Astrocyte (in vitro differentiated cells and primary cell): ENCODE measurements around the gene SS18. TPM values are rescaled to one million over a fixed set of nuclear protein-coding genes. Genes with fewer than 3 reads are reported as not detected.
A peak's percentile ranks its signal among the peaks of the same experiment; 100 is the strongest.

Experiments used
- DNase-seq: peaks from one replicate; pipeline ENCODE4 v3.0.0-alpha.2; 2010; ENCODE audit warnings: low read depth
- FAIRE-seq: peaks from 2 replicates; lab custom pipeline; 2011; peaks lifted over from hg19 to GRCh38; lab: Jason Lieb, UNC
- H2AFZ ChIP-seq: 2 replicates; pipeline ENCODE4 v1.6.0; 2012; ENCODE audit warnings: low read depth, low read length, inconsistent platforms
- H3K27ac ChIP-seq: 2 replicates; pipeline ENCODE4 v1.5.1; 2011; ENCODE audit warnings: low read depth, low read length, inconsistent platforms
- H3K27me3 ChIP-seq: 2 replicates; pipeline ENCODE4 v1.6.0; 2011; ENCODE audit warnings: low read length, inconsistent platforms; ENCODE audit not compliant: insufficient read depth
- H3K36me3 ChIP-seq: 2 replicates; pipeline ENCODE4 v1.5.1; 2011; ENCODE audit warnings: low read length, inconsistent platforms; ENCODE audit not compliant: insufficient read depth
- H3K4me1 ChIP-seq: 2 replicates; pipeline ENCODE4 v1.5.1; 2011; ENCODE audit warnings: low read length, inconsistent platforms; ENCODE audit not compliant: insufficient read depth
- H3K4me2 ChIP-seq: 2 replicates; pipeline ENCODE4 v1.6.0; 2012; ENCODE audit warnings: low read length, inconsistent platforms
- H3K4me3 ChIP-seq: 2 replicates; pipeline ENCODE4 v1.5.1; 2011; ENCODE audit warnings: low read depth, mild to moderate bottlenecking, low read length, inconsistent platforms; ENCODE audit not compliant: insufficient read depth
- H3K79me2 ChIP-seq: 2 replicates; pipeline ENCODE4 v1.6.0; 2012; ENCODE audit warnings: mild to moderate bottlenecking, low read length, inconsistent platforms; ENCODE audit not compliant: insufficient read depth
- H3K9ac ChIP-seq: 2 replicates; pipeline ENCODE4 v1.6.0; 2012; ENCODE audit warnings: mild to moderate bottlenecking, low read length, inconsistent platforms
- H3K9me3 ChIP-seq: 2 replicates; pipeline ENCODE4 v1.5.1; 2012; ENCODE audit warnings: low read depth, mild to moderate bottlenecking, low read length, inconsistent platforms; ENCODE audit not compliant: insufficient read depth
- H4K20me1 ChIP-seq: 2 replicates; pipeline ENCODE4 v1.6.0; 2012; ENCODE audit warnings: low read length, inconsistent platforms; ENCODE audit not compliant: insufficient read depth
- H3K27ac Mint-ChIP-seq: one replicate; pipeline ENCODE4 v1.8.0; 2021; ENCODE audit warnings: mild to moderate bottlenecking, mixed read lengths; ENCODE audit not compliant: unreplicated experiment
- H3K27me3 Mint-ChIP-seq: one replicate; pipeline ENCODE4 v1.8.0; 2021; ENCODE audit warnings: low read depth, mixed read lengths; ENCODE audit not compliant: unreplicated experiment
- H3K36me3 Mint-ChIP-seq: one replicate; pipeline ENCODE4 v1.8.0; 2021; ENCODE audit warnings: low read depth, mixed read lengths; ENCODE audit not compliant: unreplicated experiment
- H3K4me1 Mint-ChIP-seq: one replicate; pipeline ENCODE4 v1.8.0; 2021; ENCODE audit warnings: low read depth, mixed read lengths; ENCODE audit not compliant: unreplicated experiment
- H3K4me3 Mint-ChIP-seq: one replicate; pipeline ENCODE4 v1.8.0; 2021; ENCODE audit warnings: mild to moderate bottlenecking, moderate library complexity, mixed read lengths; ENCODE audit not compliant: unreplicated experiment
- H3K9me3 Mint-ChIP-seq: one replicate; pipeline ENCODE4 v1.8.0; 2021; ENCODE audit warnings: mild to moderate bottlenecking, mixed read lengths; ENCODE audit not compliant: unreplicated experiment
- CTCF ChIP-seq: IDR thresholded peaks from 2 replicates; pipeline ENCODE4 v1.5.1; 2011; ENCODE audit warnings: low read depth, mild to moderate bottlenecking, inconsistent platforms, low read length, moderate library complexity; ENCODE audit not compliant: insufficient read depth
- EZH2 ChIP-seq: IDR thresholded peaks from 2 replicates; pipeline ENCODE4 v1.6.1; 2012; ENCODE audit warnings: mild to moderate bottlenecking, low read length, inconsistent platforms; ENCODE audit not compliant: insufficient read depth
- total RNA-seq: library from RNA; stranded (reverse); gene quantifications from 2 replicates; pipeline ENCODE4 v1.2.1, GENCODE V29; 2021

The SS18 gene
- total RNA-seq, 1 donor from 2014 or later: 120 TPM

DNA sequence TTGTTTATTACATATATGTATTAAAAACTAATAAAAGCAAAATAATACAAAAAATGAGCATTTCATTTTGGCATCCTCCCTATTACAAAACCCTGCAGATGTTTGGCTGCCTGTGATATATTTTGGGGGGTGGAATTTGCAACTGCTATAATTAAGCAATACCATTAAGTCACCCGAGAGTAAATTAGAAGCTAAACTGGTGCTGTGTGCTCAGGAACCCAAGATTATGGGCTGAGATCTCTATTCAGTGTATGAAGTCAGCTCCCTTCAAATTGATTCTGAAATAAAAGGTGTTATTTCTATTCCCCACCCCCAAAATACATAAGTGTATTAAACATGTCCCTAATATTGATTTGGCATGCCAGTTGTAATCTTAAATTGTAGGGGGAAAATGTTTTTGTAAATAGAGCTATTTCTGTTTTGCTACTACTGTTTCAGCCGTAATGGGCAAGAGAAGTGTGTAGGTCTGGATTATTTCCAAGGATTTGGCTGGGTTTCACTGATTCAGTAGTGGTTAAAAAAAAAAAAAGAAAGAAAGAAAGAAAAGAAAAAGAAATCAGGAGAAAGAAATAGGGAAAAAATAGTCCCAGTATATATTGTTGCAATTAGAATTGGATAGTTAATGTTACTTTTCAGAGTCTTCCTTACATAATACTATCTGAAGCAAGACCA, 110.9 kb downstream of the SS18 start:
- Histone ChIP-seq H3K4me2 (no peak overlapping the region), H3K79me2 (no peaks in the 10 kb centered on the region), H3K36me3 (no peaks in the 10 kb centered on the region), H3K27me3 (no peaks in the 10 kb centered on the region), H2AFZ (no peak overlapping the region), H3K9ac (no peak overlapping the region), H3K4me1 (no peaks in the 10 kb centered on the region), H3K9me3 (no peaks in the 10 kb centered on the region), H3K27ac (no peak overlapping the region), H3K4me3 (no peak overlapping the region), H4K20me1 (no peaks in the 10 kb centered on the region)
- no peaks in the 10 kb centered on the region for H3K36me3 Mint-ChIP-seq
- H3K4me1 Mint-ChIP-seq: no peaks in the 10 kb centered on the region
- no peak overlapping the region for H3K4me3 Mint-ChIP-seq
- TF ChIP-seq CTCF: no peak
- TF ChIP-seq EZH2: no peak
- H3K27me3 Mint-ChIP-seq: no peaks in the 10 kb centered on the region
- H3K9me3 Mint-ChIP-seq: peaks cover 4% of the 10 kb centered on the region
- DNase-seq (no peak), FAIRE-seq (no peak)
- no peak overlapping the region for H3K27ac Mint-ChIP-seq

DNA sequence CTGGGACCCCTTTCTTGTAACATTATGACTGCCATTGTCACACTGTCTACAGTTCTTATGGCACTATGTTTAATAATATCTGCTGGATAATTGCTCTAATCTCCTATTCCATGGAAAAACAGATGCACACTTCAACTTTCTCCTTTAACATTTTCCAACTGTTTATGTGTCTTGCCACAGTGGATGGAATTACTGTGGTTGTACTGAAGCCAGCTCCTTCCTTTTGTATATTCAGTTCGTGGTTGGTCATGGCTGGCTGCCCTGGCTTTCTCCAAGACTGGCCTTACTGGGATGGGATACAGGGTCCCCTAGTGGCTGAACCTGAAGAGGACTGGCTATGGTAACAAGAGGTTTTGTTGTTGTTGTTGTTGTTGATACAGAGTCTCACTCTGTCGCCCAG, 113.9 kb downstream of the SS18 start:
- H3K4me1 ChIP-seq: no peaks in the 10 kb centered on the region
- no peak overlapping the region for H3K27ac ChIP-seq
- no peak overlapping the region for H3K4me2 ChIP-seq
- TF ChIP-seq CTCF (no peak), EZH2 (no peak)
- Mint-ChIP-seq H3K9me3 (peaks cover 6% of the 10 kb centered on the region), H3K4me3 (no peak overlapping the region), H3K27ac (peak overlapping the region; percentile 12), H3K4me1 (no peaks in the 10 kb centered on the region), H3K36me3 (no peaks in the 10 kb centered on the region), H3K27me3 (no peaks in the 10 kb centered on the region)
- H4K20me1 ChIP-seq: no peaks in the 10 kb centered on the region
- FAIRE-seq (no peak), DNase-seq (peak; percentile 13)
- H2AFZ ChIP-seq: no peak overlapping the region
- H3K4me3 ChIP-seq: no peak overlapping the region
- no peak overlapping the region for H3K9ac ChIP-seq
- H3K36me3 ChIP-seq: no peaks in the 10 kb centered on the region
- no peaks in the 10 kb centered on the region for H3K79me2 ChIP-seq
- no peaks in the 10 kb centered on the region for H3K9me3 ChIP-seq
- no peaks in the 10 kb centered on the region for H3K27me3 ChIP-seq

DNA sequence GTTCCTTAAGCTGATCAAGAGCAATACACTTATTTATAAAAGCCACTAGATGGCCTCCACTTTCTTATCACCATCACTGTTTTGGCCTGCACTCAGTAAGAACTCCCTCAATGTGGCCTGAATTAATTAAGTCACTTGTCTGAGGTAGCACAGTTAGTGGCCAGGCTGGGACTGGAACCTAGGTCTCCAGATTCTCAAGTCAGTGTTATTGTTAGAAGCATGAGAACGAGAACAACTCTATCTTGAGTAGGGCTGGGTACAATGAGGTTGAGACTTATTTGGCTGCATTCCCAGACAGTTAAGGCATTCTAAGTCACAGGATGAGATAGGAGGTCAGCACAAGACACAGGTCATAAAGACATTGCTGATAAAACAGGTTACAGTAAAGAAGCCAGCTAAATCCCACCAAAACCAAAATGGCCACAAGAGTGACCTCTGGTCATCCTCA, 115.8 kb downstream of the SS18 start:
- TF ChIP-seq CTCF (no peak), EZH2 (no peak)
- no peaks in the 10 kb centered on the region for H3K9me3 ChIP-seq
- DNase-seq: no peak
- no peak overlapping the region for H3K9ac ChIP-seq
- H3K4me2 ChIP-seq: no peak overlapping the region
- Mint-ChIP-seq H3K27ac (no peak overlapping the region), H3K36me3 (no peaks in the 10 kb centered on the region), H3K27me3 (no peaks in the 10 kb centered on the region), H3K9me3 (peaks cover 2% of the 10 kb centered on the region), H3K4me1 (no peaks in the 10 kb centered on the region), H3K4me3 (no peak overlapping the region)
- FAIRE-seq: no peak
- no peak overlapping the region for H2AFZ ChIP-seq
- H3K79me2 ChIP-seq: no peaks in the 10 kb centered on the region
- no peak overlapping the region for H3K27ac ChIP-seq
- H3K4me3 ChIP-seq: no peak overlapping the region
- no peaks in the 10 kb centered on the region for H3K27me3 ChIP-seq
- H3K4me1 ChIP-seq: no peaks in the 10 kb centered on the region
- H4K20me1 ChIP-seq: no peaks in the 10 kb centered on the region
- H3K36me3 ChIP-seq: no peaks in the 10 kb centered on the region
